Choroid plexus epithelial cell (primary cell): ENCODE data around the gene SPATS1.
"Not testable (repeated sequence)": the region's sequence is repeated elsewhere in the genome, so short reads cannot be mapped to it uniquely, and the experiment has no call there.

Source experiments
- DNase-seq: peaks from one replicate; pipeline ENCODE4 v3.0.0-alpha.2; 2010; ENCODE audit warnings: low read depth
- H3K4me3 ChIP-seq: 2 replicates; pipeline ENCODE4 v1.5.1; 2011; ENCODE audit warnings: low read depth, mild to moderate bottlenecking, control low read depth, low read length, moderate library complexity
- CTCF ChIP-seq: conservative IDR thresholded peaks from 2 replicates; pipeline ENCODE4 v1.5.1; 2011; ENCODE audit warnings: low read depth, mild to moderate bottlenecking, control low read depth, inconsistent platforms, low read length, moderate library complexity

The SPATS1 gene

GRCh38 chr6:44311767-44312166, 30.7 kb upstream of the SPATS1 start:
- TF ChIP-seq CTCF, result no peak
- no peak for DNase-seq
- no peak overlapping the region for H3K4me3 ChIP-seq

GRCh38 chr6:44312901-44313788, 29.3 kb upstream of the SPATS1 start, which contains the start of gene AARS2:
Gene AARS2, minus strand, starts transcription at chr6:44313347. Its CDS starts 24 bp downstream, at chr6:44313323.
- peak; percentile 86 for DNase-seq
- peak within 1 kb of the TSS; percentile 79 for H3K4me3 ChIP-seq
- peak; percentile 98 for TF ChIP-seq CTCF

DNA sequence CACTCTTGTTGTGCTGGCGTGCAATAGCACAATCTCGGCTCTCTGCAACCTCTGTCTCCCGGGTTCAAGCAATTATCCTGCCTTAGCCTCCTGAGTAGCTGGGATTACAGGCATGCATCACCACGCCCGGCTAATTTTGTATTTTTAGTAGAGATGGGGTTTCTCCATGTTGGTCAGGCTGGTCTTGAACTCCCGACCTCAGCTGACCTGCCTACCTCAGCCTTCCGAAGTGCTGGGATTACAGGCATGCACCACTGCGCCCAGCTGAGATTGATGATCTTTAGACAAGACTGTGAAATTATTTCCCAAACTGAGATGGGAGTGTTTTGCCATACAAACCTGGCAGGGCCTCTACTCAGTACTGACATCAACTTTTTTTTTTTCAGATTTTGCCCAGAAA, 27.8 kb upstream of the SPATS1 start:
- DNase-seq, H3K4me3 ChIP-seq: not testable (repeated sequence)

DNA sequence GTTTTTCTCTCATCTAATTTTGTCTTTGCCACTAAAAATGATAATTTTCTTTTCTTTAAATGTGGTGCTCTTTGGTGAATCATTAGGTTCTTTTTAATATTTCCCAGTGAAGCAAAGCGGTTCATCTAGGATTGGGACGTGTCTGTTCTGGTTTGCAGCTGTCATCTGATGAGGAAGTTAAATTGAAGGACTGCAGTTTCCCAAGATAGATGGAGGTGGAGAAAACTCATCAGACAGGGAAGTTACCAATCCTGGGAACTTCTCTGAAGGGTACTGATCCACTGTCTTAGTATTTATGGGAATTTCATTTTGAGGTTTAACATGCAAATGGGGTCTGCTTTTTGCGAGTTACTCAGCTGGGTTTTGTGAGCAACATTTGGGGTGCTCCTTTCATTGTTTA, 26.9 kb upstream of the SPATS1 start:
- H3K4me3 ChIP-seq, result no peak overlapping the region
- no peak for DNase-seq
- TF ChIP-seq CTCF, result no peak

- DNase-seq, result no peak
- H3K4me3 ChIP-seq, result no peak overlapping the region
- no peak for TF ChIP-seq CTCF
Observed at GRCh38 chr6:44315951-44316350, 26.5 kb upstream of the SPATS1 start.

GRCh38 chr6:44316481-44316880, 26.0 kb upstream of the SPATS1 start:
- no peak overlapping the region for H3K4me3 ChIP-seq
- no peak for DNase-seq
- no peak for TF ChIP-seq CTCF

DNA sequence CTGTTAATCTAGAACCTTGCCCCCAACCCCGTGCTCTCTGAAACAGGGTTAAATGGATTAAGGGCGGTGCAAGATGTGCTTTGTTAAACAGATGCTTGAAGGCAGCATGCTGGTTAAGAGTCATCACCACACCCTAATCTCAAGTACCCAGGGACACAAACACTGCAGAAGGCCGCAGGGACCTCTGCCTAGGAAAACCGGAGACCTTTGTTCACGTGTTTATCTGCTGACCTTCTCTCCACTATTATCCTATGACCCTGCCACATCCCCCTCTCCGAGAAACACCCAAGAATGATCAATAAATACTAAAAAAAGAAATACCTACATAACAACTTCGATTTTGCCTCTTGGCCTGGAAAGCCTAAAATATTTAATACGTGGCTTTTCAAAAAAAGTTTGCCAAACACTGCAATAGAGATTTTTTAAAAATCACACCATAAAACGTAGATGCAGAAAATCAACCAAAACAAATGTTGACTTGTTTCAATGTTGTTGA, 25.3 kb upstream of the SPATS1 start:
- H3K4me3 ChIP-seq, DNase-seq: not testable (repeated sequence)

DNA sequence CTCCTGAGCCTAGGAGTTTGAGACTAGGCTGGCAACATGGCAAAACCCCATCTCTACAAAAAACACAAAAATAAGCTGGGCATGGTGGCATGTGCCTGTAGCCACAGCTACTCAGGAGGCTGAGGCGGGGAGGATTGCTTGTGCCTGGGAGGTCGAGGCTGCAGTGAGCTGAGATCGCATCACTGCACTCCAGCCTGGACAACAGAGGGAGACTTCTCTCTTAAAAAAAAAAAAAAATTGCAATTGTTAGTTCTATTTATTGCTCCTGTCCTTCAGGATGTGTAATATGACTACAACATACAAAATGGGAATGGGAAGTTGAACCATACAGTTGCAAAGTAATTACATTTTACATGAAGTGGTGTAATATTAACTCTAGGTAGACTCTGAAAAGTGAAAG, 21.2 kb upstream of the SPATS1 start:
- DNase-seq, result no peak
- H3K4me3 ChIP-seq, result no peak overlapping the region
- no peak for TF ChIP-seq CTCF
